Caki2 (cell line): Measurements from ENCODE around the gene SLC29A3. TPM values are rescaled to one million over a fixed set of nuclear protein-coding genes. Genes with fewer than 3 reads are reported as not detected.

Experiments
- DNase-seq: peaks from one replicate; pipeline ENCODE4 v3.0.0-alpha.2; 2015; ENCODE audit warnings: low read depth
- in situ Hi-C: cut with HindIII; loops from 2 replicates; pipeline ENCODE4 v1.10.0; 2016; ENCODE audit warnings: low sequenced_read_pairs, low pct_unique_long_range_greater_than_20kb, mixed read lengths
- total RNA-seq: library from RNA; depleted of rRNA; stranded (reverse); fragments of >200 nt; shearing (Covaris generic); gene quantifications from 2 replicates; pipeline ENCODE4 v1.2.3, GENCODE V29; 2014; ENCODE audit warnings: low replicate concordance

Gene SLC29A3
- total RNA-seq, 1 experiment from 2014 or later, result 0.41 TPM

DNA sequence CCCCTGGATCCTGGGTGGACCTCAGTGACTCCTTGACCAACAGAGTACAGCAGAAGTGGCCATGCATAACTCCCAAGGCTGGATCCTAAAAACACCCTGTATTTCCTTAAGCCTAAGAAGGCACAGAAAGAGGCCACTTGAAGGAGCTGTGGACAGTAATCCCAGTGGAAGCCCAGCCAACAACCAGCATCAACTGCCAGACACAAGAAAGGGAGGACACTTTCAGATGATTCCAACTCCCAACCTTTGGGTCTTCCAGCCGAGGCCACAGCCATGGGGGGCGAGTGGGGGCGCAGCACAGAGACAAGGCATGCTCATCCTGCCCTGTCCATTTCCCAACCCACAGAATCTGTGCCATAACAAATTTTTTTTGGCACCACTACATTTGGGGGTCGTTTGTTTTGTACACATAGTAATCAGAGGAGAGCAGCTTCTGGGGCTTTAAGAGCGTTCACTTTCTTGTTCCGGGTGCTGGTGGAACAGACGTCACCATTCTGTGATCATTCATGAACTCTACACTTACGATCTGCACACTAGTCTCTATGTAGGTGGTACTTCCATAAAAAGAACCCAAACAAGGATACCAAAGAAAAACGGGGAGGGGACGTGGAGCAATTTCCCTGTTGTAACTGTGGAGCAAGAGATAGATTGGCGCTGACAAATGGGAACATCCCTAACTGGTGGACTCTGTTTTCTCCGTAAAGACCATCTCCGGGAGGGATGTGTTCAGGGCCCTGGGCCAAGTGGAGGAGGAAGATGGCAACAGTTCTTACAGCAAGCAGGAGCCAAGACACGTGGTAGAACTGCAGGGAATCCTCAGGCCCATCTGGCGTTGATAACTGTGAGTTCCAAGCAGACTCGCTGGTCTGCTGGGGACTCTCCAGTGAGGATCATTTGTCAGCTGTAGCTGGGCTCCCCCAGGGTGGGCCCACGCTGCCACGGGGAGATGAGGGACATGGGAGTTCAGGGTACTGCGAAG lies 6.0 kb upstream of the SLC29A3 start:
- DNase-seq, result no peak
- in situ Hi-C loops, result no loop called here

DNA sequence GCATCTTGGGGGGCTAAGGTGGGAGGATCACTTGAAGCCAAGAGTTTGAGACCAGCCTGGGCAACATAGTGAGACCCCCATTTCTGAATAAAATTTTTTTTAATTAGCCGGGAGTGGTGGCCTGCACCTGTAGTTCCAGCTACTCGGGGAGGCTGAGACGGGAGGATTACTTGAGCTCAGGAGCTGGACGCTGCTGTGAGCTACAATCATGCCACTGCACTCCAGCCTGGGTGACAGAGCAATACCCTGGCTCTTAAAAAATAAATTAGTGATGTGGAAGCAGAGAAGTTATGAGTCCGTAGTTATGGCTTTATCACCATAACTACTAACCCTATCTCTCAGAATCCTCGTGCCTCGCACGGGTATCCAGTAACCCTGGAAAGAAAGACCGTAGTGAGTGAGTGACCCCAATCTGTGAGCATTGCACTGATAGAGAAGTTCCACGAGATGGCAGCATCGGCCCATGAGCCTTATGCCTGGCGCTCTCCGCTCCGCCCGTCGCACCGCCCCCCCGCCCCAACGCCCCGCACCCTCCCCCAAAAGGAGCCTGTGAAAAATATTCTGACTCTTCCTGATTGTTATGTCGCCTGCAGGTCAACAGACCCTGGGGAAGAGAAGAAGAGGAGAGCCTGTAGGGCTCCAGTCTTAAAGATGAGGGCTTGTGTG lies 4.9 kb upstream of the SLC29A3 start:
- DNase-seq, result no peak
- in situ Hi-C loops, result no loop called here

DNA sequence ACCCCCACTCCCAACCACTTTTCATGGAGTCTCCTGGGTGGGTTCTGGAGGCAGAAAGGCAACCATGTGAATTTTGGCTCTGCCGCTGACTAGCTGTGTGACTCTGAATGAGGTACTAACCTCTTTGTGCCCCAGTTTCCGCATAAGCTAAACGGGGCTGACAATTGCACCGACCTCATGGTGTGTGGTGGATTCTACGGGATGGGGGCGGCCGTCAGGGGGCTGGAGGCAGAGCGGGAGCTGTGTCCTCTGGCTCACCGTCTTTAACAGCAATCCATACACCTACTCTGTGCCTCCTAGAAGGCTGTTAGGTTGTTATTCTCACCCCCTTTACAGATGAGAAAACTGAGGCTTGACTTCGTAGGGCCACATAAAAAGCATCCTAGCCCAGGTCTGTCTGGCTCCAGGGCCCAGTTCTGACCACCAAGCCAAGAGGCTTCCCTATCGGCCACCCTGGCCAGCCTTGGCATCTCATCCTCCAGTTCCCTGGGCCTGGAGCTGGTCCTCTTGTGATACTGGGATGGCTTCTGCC lies 4.3 kb upstream of the SLC29A3 start:
- in situ Hi-C loops, result no loop called here
- no peak for DNase-seq

DNA sequence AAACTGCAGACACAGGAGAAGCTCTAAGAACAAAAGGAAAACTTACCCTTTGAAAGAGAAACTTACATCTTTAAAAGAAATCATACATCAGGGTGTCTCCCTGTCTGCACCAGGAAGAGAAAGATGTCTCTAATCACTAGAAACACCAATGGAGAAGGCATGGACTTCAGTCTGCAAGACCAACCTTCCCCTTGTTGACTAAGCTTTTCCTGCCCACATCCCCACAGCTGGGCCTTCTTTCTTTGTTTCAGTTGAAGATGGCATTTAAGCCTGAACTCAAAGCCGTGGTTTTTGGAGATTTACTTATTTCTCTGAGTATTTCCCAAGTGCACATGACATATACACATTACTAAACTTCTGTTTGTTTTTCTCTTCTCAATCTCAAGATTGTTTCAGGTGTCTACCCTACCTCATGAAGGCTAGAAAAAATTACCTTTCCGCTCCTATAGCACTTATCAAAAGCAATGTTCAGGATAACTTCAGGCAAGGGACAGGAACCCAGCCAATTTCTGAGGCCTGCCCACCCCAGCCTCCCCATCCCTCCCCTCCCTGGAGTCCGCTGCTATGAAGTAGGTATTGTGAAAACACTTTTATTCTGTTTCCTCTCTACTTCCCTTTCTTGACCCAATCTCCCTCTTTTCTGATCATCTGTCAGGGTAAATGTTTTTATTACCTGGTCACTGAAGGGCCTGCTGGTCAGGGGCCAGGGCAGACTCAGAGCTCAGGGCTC lies 2.8 kb upstream of the SLC29A3 start:
- in situ Hi-C loops, result no loop called here

DNA sequence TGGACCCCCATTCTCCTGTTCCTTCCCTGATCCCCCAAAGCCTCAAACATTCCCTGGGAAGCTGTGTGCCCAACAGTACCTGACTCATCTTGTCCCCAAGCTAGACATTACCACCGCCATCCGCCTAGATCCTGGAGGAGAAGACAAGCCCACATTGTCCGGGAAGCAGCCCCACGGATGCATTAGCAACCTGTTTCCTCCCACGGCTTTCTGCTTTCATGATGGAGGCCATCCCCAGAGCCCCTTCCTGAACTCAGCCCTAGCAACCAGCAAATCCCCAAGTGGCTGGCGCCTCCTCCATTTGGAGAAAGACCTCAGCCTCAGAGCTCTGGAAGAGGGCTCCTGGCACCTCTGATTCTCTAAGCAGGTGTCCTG lies 2.3 kb upstream of the SLC29A3 start:
- no peak for DNase-seq
- in situ Hi-C loops, result no loop called here

More for the DNA sequence above, 2.8 kb upstream of the SLC29A3 start:
- no peak for DNase-seq

DNA sequence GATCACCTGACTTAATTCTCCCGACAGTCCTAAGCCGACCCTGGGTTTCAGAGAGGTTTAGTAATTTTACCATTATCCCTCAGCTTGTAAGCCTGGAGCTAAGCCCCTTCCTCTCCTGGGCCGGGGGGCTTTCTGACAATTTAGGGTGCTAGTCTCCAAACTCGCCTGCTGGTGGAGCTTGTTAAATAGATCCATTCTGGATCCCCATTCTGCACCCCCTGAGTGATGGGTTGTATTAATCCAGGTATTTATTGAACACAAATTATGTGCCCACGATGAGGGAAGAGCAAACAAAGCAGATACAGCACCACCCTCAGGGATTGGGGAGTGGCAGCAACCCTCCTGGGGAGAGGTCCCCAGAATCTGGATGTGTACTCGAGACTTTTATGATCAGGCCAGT lies 1.3 kb upstream of the SLC29A3 start:
- no peak for DNase-seq
- in situ Hi-C loops, result no loop called here

- no peak for DNase-seq
- in situ Hi-C loops, result no loop called here
These were observed 837 bp downstream of the SLC29A3 start for GRCh38 chr10:71319800-71320392.

DNA sequence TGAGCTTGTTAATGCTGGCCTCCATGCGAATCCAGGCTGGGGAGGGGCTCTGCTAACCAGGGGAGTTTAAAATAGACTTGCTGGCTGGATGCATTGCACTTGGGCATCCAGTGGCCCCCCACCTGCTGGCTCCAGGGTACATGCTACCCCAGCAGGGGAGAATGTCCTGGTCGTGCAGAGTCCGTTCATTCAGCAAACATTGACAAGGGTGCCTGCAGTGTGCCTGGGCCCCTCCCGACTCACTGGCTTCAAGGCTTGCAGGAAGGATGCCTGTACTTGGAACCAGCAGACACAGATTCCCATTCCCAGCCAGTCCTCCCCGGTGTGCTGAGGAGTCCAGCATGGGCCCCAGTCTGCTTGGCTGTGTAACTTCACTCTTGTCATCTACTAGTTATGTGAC lies 1.5 kb downstream of the SLC29A3 start:
- in situ Hi-C loops, result no loop called here
- no peak for DNase-seq

GRCh38 chr10:71321386-71321785 lies 2.3 kb downstream of the SLC29A3 start:
- no peak for DNase-seq
- in situ Hi-C loops, result no loop called here

DNA sequence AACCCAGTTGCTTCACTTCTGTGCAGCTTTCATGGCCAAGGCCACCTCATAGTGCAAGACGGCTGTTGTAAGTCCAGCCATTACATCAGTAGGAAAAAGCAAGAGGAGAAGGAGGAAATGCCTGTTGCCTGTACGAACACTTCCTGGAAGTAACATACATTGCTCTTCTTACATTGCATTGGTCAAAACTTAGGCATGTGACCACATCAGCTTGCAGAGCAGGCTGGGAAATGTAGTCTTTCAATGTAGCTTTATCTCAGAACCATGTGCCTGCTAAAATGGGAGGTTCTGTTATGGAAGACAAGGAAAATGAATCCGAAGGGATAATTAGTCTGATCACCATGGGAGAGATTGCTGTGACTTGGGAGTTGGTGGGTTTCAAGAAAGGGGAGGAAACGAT lies 4.3 kb downstream of the SLC29A3 start:
- DNase-seq, result no peak
- in situ Hi-C loops, result no loop called here

- DNase-seq, result no peak
- in situ Hi-C loops, result no loop called here
These were observed 5.7 kb downstream of the SLC29A3 start for GRCh38 chr10:71324743-71325142.

DNA sequence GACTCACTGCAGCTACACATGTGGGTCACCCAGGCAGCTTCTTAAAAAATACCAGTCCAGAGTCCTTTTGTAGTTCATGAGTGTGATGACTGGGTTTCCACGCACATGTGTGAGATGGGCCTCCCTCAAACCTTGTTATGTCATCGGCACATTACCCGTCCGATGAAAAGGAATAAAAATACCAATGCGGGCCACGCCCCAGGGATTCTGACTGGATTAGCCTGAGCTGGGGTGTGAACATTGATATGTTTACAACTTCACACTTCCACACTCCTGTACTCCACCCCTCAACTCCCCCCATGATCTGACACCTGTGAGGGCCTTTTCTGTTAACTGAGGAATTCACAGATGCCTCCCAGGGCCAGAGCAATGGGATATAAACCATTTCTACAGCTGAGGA lies 6.2 kb downstream of the SLC29A3 start:
- no peak for DNase-seq
- in situ Hi-C loops, result no loop called here

- no peak for DNase-seq
- in situ Hi-C loops, result no loop called here
These were observed 7.4 kb downstream of the SLC29A3 start for GRCh38 chr10:71326464-71326881.

GRCh38 chr10:71330789-71331404 lies 11.8 kb downstream of the SLC29A3 start:
- no peak for DNase-seq
- in situ Hi-C loops, result no loop called here

- in situ Hi-C loops, result no loop called here
These were observed 12.7 kb downstream of the SLC29A3 start for GRCh38 chr10:71331736-71332135.

DNA sequence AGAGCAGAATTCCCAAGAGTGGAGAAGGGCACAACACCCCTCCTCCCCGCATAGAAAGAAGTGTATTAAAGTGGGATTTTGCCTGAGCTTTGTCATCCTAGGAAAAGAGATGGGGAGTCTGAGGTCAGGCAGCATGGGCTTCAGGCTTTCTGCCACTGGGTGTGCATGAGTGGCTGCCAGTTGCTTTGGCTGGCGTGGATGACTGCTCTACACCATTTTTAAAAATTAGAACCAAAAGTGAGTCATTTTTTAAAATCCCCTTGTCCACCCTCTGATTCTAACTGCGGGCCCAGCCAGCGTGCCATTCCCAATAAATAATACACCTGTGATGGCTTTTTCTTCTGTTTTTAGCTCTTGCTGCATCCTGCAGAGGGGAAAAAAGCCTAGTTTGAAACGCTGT lies 13.4 kb downstream of the SLC29A3 start:
- DNase-seq, result no peak
- in situ Hi-C loops, result no loop called here

More at GRCh38 chr10:71331736-71332135, 12.7 kb downstream of the SLC29A3 start:
- no peak for DNase-seq

DNA sequence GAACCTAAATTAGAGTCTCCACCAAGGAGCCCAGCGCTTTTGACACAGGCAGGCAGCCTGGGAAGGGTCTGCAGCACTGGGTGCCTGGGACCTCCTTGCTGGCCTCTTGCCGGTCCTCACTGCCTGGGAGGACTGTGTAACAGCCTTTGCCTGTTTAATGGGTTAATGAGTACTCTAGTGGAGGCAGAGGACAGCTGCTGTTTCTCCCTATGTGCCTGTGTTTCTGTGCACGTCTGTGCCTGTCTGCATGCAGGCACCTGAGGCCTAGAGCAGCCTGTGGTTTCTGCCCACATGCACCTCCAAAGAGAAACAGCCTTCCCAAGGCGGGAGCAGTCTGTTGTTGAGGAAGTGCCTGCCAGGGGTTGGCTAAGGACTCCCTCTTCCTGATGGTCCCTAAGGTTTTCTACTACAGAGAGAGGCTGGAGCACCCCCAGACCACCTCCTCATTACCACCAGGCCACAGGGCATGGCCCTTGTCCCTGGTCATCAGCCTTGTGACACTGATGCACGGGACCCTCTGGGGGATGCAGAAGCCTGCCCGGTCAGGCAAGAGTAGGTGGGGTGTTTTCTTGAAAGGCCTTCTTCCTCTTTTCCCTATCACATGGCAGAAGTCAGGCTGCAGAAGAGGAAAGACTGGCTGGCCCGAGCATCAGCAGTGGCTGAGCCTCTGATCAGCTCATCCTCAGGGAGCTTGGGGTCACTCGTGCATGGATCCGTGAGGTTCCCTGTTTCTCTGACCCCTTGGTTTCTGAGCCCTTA lies 14.2 kb downstream of the SLC29A3 start:
- in situ Hi-C loops, result no loop called here

More for the DNA sequence above, 14.2 kb downstream of the SLC29A3 start:
- no peak for DNase-seq
